ENCODE data around the gene GRIK5. TPM values are rescaled to one million over a fixed set of nuclear protein-coding genes. Genes with fewer than 3 reads are reported as not detected.

GRIK5 gene
- total RNA-seq, 4 donors from 2014 or later: 0.08 to 1.1 (median 0.37) TPM

GRCh38 chr19:42028304-42029216 is 41.4 kb downstream of the GRIK5 start:
- H3K27me3 ChIP-seq: peaks cover 0 to 3% (median 0%) of the 10 kb centered on the region in 4 donors
- TF ChIP-seq CTCF (IDR thresholded peaks at IDR 0.05): peak in 3 of 6 experiments; percentile 33 to 54 (median 39)
- no peak for TF ChIP-seq POLR2A (IDR thresholded peaks at IDR 0.05)
- 41 to 51% methylated on average over 7 to 8 of the region's 8 CpGs for WGBS, 2 donors
- intact Hi-C loops (cut with DNase I): no loop called here
- H3K4me1 ChIP-seq: peaks cover 0 to 16% (median 0%) of the 10 kb centered on the region in 3 donors
- H3K27ac ChIP-seq: no peak overlapping the region
- DNase-seq: no peak
- H3K36me3 ChIP-seq: no peaks in the 10 kb centered on the region
- no peaks in the 10 kb centered on the region for H3K9me3 ChIP-seq
- no peak overlapping the region for H3K4me3 ChIP-seq

DNA sequence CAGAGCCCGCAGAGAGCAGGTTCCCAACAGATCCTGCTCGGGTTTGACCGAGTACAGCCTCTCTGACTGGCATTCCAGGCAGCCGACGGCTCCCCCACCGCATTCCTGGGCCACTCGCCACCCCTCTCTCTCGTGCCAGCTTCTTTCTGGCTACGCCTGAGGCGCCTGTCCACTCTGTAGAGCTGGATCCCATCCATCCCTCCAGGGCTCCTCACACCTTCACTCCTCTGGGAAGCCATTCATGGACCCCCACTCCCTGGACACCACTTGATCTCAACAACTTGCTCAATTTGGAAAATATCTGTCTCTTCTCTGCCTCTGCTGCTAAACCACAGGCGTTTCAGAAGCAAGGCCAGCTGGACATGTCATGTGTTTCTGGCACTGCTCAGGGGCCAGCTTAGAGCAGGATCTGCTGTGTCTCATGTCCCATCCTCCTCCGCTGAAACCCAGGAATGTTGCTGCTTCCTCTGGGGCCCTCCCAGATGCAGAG is 45.3 kb downstream of the GRIK5 start:
- intact Hi-C loops (cut with DNase I): no loop called here
- Histone ChIP-seq H3K27me3 (peaks cover 0 to 3% (median 0%) of the 10 kb centered on the region in 4 donors), H3K27ac (peak overlapping the region in 1 of 4 donors; percentile 2), H3K4me3 (no peak overlapping the region), H3K9me3 (no peaks in the 10 kb centered on the region), H3K36me3 (no peaks in the 10 kb centered on the region), H3K4me1 (peaks cover 0 to 10% (median 0%) of the 10 kb centered on the region in 3 donors)
- WGBS, 2 donors: 22 to 36% methylated on average over 11 to 12 of the region's 12 CpGs
- TF ChIP-seq POLR2A (IDR thresholded peaks at IDR 0.05) (no peak), CTCF (IDR thresholded peaks at IDR 0.05) (no peak)
- DNase-seq: no peak

- intact Hi-C loops (cut with DNase I): no loop called here
- Histone ChIP-seq H3K36me3 (no peaks in the 10 kb centered on the region), H3K4me1 (peaks cover 0 to 10% (median 0%) of the 10 kb centered on the region in 3 donors), H3K27ac (no peak overlapping the region), H3K9me3 (no peaks in the 10 kb centered on the region), H3K4me3 (no peak overlapping the region), H3K27me3 (peaks cover 0 to 3% (median 0%) of the 10 kb centered on the region in 4 donors)
- no peak for DNase-seq
- WGBS, 2 donors: 85 to 96% methylated on average over 3 to 4 of the region's 4 CpGs
- no peak for TF ChIP-seq POLR2A (IDR thresholded peaks at IDR 0.05)
- no peak for TF ChIP-seq CTCF (IDR thresholded peaks at IDR 0.05)
Measured at GRCh38 chr19:42023943-42024260, 46.1 kb downstream of the GRIK5 start.

GRCh38 chr19:42023121-42023942 is 46.7 kb downstream of the GRIK5 start:
- Histone ChIP-seq H3K4me1 (peaks cover 0 to 10% (median 0%) of the 10 kb centered on the region in 3 donors), H3K4me3 (no peak overlapping the region), H3K9me3 (no peaks in the 10 kb centered on the region), H3K36me3 (no peaks in the 10 kb centered on the region), H3K27me3 (peaks cover 0 to 2% (median 0%) of the 10 kb centered on the region in 4 donors), H3K27ac (no peak overlapping the region)
- intact Hi-C loops (cut with DNase I): no loop called here
- DNase-seq: no peak
- 62 to 70% methylated on average over 17 of the region's 17 CpGs for WGBS, 2 donors
- peak in 2 of 6 experiments; percentile 15 to 31 for TF ChIP-seq CTCF (IDR thresholded peaks at IDR 0.05)
- no peak for TF ChIP-seq POLR2A (IDR thresholded peaks at IDR 0.05)

Data from esophagus squamous epithelium (tissue), 5 donors.